ENCODE data around the gene IQSEC1.
"Not testable (repeated sequence)": the region's sequence is repeated elsewhere in the genome, so short reads cannot be mapped to it uniquely, and the experiment has no call there.

Gene IQSEC1

DNA sequence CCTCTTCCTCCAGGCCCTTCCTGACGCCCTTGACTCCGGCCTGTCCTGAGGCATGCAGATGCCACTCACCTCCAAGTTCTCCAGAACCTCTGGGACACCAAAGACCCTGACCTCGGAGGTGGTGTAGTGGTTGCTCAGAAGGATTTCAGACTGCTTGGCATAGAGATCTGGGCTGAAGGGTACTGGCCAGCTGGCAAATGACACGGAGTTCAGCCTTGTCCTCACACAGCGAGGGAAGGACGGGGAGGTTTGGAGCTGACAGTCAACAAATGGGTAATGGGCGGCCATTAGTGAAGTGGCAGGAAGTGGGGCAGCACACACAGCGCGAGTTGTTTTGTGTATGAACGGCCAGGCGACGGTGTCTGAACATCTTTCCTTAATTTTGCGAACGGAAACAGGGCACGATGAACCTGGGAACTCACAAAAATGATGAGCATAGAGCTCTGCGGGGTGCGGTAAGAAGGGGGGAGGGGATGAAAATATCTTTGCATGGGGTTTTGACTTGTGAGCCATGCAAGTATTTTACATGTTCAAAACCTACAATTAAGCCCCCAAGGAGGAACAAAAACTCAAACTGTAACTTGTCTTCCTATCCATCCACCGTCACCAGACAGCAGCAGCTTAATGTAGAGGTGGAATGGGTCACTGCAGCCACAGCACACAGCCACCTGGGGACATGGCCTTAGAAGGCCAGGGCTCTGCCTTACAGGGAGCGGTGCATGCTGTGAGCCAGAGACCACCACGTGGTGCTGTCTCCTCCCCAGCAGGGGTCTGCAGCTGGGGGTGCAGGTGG is 188.2 kb downstream of the IQSEC1 start:
- DNase-seq, result no peak

DNA sequence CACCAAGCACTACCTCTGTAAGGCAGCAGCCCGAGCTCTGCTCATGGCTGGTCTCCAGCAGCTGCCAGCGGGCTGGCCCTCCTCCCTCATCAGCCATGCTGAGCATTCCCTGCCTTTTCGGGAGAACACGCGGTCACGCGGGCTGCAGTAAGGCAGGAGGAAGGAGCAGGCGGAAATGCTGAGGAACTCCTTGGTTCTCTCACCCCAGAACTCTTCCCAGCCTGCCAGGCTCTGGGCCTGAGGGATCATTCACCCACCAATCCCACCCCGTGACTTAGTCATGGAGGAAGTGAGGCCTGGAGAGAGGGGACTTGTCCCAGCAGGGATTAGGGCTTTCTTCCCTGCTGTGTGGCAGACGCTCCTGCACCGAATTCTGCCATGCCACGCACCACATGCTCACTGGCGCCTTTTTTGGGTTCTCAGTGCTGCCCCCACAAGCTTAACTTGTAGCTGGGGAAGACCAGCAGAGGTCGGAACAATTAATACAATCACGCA is 189.0 kb downstream of the IQSEC1 start:
- no peak for DNase-seq

DNA sequence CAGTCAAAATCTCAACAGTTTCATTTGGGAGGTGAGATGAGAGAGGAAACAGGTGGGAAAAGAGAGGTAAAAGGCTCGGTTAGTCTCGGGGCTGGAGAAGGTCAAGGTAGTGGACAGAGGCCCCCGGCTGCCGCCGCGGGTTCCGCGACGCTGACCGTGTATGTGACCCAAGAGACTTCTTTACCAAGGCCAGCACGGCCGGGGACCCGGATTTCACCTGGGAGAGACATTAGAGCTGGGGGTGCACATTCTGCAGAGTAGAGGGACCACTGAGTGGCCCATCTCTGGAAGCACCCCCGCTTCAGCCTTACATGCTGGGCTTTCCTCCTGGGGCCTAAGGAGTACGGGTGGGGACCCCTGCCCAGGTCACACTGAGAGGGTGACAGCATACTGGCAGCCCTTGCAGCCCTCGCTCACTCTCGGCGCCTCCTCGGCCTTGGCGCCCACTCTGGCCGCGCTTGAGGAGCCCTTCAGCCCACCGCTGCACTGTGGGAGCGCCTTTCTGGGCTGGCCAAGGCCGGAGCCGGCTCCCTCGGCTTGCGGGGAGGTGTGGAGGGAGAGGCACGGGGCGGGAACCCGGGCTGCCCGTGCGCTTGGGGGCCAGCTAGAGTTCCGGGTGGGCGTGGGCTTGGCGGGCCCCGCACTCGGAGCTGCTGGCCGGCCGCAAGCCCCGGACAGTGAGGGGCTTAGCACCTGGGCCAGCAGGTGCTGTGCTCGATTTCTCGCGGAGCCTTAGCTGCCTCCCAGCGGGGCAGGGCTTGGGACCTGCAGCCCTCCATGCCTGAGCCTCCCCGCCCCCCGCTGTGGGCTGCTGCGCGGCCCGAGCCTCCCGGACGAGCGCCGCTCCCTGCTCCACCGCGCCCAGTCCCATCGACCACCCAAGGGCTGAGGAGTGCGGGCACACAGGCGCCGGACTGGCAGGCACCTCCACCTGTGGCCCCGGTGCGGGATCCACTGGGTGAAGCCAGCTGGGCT is 190.6 kb downstream of the IQSEC1 start:
- no peak for DNase-seq

DNA sequence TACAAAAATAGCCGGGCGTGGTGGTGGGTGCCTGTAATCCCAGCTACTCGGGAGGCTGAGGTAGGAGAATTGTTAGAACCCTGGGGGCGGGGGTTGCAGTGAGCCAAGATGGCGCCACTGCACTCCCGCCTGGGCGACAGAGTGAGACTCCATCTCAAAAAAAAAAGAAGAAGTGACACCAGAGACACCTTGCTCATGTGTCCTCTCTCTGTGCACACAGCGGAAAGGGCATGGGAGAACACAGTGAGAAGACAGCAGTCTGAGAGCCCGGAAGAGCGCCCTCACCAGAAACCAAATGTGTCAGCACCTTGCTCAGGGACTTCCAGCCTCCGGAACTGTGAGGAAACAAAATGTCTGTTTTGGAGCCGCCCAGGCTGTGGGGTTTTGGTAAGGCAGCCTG is 191.4 kb downstream of the IQSEC1 start:
- DNase-seq, result not testable (repeated sequence)

DNA sequence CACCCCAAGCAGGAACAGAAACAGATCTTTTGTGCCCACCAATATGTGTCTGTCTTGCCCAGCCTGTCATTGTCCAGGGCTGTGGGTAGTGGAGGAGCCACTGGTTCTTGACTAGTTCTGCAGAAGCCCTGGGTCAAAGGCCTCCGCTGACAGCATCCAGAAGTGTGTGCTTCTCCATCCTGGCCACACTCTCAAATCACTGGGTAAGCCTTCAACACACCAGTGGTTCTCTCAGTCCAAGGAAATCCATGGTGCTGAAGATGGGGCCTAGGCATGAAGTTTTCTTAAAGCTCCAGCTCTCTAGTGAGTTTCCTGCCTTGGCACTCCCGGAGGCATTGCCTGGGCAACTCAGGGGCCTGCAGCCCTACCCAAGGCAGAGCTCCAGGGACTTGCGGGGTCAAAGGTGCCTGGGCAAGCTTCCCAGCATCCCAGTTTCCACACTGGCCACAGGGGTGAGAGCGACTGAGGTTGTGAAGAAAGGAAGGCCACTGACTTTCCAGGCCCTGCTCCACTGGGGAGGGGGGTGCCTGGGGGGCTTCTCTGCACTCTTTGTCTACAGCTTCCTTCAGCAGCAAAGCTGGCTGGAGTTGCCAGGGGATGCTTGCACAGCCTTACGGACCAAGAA is 193.9 kb downstream of the IQSEC1 start:
- no peak for DNase-seq

DNA sequence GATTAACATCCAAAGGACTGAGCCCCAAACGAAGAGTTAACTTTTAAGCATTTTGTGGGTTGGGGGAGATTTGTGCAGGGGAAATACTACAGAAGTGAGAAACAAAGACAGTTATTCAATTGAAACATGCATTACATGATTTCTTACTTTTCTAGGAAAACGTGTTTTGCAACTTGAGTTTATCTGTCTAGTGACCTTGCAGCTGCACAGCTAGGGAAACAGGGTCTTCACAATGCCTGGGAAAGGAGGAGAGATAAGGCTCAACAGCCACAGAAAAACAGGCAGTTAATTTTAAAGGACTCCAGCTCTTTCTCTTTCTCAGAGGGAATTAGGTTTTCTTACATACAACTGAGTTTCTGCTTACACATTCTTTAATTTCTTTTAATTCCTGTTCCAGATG is 194.5 kb downstream of the IQSEC1 start:
- not testable (repeated sequence) for DNase-seq

DNA sequence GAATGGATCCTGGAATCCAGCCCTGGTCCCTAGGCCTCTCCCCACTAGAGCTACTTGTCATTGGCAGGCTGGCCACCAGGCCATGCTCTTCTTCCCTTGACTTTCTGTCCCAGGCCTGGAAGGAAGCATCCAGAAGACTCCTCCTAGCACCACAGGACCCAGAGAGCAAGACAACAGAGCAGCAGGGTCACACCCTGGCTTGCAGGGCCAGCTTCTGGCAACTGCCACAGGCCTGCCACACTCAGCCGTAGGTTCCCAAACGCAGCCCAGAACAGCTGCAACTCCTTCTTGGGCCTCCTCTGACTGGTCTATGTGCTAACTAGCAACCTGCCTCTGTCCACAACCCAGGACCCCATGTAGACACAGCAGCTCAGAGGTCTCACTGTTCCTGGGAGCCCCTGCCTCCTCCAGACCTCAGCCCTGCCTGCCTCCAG is 195.1 kb downstream of the IQSEC1 start:
- no peak for DNase-seq

DNA sequence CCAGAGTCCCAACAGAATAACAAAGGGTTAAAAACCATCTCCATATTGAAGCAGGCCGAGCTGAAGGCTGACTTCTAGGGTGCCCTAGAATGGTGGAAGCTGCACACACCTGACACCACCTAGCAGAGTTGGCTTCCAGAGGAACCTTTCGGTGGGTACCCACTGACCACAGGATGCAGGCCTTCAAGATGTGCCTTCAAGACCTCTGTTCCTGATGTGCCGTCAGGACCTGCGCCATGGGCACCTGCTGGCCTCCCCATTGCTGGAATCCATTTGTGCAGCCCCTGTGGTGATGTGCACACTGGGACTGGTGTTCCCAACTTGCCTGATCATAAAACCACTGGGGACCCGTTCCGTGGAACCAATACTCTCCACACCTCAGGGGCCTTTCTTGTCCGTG is 196.2 kb downstream of the IQSEC1 start:
- no peak for DNase-seq

DNA sequence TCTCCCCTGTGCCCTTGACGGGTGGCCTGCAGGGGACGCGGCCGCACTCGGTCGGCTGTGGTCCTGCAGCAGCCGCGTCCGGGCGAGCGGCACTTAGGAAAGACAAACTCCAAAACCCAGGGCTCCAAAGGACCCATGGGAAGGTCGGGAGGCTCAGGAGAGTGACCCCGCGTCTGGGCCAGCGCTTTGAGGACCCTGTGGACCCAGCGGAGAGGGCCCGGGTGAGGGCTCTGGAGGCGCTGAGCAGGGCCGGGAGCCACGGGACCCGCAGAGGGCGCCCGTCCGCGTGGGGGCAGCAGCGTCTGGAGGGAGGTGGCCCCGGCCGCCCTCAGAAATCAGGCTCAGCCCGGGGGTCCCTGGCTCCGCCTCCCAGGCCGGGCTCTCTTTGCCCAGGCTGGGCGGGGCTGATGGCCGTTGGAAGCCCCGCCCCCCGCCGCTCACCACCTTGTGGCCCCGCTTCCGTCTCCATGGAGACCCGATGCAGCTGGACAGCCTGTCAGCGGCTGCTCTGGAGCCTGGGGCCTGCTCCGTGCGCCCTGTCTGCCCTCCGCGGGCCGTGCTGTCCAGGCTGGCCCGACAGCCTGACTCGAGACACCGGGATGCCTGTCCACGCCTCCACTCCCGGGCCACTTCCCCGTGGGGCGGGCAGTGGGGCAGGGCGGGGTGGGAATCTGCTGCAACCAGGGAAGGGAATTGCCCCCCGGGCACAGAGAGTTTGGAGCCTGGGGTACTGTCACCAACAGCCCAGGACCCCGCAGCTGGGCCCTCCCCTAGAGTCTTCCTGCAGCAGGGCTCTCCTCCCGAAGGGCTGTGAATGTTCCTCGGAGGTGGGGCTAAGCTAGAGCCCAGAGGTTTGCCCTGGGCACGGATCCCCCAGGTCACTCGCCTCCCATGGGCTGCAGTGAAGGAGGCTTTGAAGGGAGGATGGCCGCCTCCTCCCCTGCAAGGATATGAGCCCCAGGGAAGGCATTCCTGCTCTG is 197.1 kb downstream of the IQSEC1 start:
- peak; percentile 26 to 64 for DNase-seq

DNA sequence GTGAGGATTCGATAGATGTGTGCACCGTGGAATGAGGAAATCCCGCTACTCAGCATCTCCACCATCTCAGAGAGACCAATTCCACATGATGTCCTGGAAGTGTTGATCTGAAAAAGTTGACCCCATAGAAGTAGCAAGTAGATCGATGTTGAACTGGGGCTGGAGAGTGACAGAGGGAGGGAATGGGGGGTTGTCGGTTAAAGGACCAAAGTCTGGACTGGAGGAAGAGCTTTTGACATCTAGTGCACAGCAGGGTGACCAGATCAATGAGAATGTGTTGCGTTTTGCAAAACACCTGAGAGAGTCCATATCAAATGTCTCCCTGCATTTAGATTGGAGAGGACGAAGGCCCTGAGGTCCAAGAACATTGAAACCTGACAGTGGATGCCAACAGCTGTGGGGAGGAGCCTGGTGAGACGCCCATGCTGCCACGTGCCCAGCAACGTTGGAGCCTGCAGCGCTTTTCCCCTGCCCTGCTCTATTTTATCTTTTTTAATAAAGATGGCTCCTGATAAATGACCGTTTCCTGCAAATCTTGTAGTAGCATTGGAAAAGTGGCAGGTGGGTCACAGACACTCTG is 201.7 kb downstream of the IQSEC1 start:
- DNase-seq, result no peak

DNA sequence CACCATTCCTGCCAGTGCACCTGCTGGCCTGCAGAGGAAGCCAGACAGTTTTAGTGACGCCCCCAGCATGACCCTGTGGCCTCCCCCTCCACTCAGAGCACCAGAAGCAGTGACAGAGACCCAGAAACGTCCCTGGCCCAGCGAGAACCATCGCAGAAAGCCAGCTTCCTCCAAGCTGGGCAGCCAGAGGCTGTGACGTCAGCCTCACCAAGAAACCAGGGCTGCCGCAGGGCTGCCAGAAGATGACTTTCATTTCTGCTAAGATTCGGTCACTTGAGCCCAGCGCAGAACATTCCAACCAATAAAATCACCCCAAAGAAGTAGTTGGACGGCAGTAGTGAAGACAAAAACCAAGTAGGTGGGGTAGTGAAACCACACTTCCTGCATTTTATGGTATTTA is 202.3 kb downstream of the IQSEC1 start:
- DNase-seq, result no peak

DNA sequence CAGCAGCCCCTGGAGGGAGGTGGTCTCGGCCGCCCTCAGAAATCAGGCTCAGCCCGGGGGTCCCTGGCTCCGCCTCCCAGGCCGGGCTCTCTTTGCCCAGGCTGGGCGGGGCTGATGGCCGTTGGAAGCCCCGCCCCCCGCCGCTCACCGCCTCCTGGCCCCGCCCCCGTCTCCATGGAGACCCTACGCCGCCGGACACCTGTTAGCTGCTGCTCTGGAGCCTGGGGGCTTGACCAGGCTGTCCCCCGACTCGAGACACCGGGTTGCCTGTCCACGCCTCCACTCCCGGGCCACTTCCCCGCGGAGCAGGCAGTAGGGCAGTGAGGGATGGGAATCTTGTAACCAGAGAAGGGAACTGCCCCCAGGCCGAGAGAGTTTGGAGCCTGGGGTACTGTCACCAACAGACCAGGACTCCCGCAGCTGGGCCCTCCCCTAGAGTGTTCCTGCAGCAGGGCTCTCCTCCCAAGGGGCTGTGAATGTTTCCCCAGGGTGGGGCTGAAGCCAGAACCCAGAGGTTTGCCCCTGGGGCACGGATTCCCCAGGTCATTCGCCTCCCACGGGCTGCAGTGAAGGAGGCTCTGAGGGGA is 204.1 kb downstream of the IQSEC1 start:
- DNase-seq, result peak; percentile 6 to 17

DNA sequence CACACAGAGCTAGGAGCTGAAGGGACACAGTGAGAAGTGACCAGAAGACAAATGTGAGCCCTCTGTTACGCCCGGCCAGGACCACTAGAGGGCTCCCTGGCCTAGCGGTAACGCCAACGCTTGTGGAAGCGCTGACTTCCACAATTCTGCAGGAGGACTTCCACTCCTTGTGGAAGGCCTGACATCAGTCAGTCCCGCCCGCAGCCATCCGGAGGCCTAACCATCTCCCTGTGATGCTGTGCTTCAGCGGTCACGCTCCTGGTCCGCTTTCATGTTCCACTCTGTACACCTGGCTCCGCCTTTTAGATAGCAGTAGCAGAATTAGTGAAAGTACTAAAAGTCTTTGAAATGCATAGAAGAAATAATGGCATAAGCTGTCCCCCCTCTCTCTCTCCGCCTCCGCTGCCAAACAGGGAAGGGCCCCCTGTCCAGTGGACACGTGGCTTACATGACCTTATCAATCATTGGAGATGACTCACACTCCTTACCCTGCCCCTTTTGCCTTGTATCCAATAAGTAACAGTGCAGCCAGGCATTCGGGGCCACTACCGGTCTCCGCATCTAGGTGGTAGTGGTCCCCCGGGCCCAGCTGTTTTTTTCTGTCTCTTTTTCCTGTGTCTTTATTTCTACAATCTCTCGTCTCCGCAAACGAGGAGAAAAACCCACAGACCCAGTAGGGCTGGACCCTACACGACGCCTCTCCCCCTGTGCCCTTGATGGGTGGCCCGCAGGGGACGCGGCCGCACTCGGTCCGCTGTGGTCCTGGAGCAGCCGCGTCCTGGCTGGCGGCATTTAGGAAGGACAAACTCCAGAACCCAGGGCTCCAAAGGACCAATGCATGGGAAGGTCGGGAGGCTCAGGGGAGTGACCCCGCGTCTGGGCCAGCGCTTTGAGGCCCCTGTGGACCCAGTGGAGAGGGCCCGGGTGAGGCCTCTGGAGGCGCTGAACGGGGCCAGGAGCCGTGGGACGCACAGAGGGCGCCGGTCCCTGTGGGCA is 204.9 kb downstream of the IQSEC1 start:
- DNase-seq, result peak; percentile 55 to 61

DNA sequence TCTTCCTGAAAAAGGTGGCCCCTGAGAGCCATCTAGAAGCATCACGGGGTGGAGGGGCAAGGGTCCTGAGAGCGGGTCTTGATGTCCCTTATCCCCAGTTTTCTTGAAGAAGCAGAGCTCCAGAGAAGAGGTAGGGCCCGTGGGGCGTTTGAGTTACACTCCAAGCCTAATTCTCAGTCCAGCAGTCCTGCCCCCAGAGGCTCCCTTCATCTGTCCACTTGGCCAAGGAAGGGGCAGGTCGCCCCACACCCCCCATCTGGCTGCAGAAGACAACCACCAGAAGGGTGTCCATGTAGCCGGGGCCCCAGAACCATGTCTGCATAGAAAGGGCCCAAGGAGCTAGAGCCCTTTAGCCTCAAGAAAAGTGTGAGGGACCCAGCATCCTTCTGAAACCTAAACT is 206.4 kb downstream of the IQSEC1 start:
- no peak for DNase-seq

DNA sequence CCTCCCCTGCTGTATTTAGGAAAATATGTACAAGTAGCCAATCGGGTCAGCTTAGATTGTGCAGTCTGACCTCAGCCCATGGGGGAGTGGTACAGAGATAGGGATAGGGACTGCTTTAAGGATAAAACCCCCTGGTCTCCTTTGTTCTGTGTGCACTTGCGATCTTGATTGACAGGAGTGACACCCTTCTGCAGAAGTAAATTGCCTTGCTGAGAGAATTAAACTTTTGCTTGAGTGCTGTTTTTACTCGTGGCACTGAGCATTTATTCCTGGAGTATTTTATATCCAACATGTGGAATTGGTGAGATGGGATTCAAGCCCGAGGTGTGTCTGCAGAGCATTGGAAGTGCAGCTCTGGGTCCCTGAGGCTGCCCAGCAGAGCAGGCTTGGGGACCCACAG is 208.0 kb downstream of the IQSEC1 start:
- DNase-seq, result no peak

DNA sequence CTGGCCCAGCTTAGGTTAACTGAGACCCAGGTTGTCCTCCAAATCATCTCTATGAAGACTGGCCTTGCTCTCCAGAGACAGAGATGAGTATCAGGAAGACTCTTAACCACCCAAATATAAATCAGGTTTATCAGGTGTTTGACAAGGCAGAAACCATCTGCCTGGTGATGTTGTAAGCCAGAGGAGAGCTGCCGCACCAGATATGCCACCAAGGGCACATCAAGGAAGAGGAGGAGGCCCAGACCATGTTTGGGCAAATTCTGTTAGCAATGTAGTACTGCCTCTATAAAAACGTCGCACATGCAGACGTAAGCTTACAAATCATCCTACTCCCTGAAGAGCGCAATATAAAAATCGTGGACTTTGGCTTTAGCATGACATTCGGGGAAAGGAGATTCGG is 210.8 kb downstream of the IQSEC1 start:
- no peak for DNase-seq

DNA sequence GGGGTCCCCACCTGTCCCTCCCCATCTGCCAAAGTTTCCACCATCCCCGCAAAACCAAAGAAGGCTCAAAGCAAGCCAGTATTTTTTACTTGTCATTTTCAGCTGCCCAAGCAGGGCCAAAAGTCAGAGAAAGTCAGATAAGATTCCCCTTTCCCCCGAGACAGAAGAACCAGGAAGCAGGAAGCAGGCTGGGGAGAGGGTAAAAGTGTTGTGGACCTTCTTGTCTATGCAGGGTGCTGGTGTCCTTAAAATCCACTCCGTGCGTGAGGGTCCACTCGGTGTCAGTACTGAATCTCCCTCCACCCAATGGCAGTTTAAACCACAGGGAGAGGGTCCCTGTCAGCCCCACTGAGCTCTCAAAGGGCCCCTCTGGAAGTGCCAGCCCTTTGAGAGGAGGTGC is 211.6 kb downstream of the IQSEC1 start:
- DNase-seq, result no peak

DNA sequence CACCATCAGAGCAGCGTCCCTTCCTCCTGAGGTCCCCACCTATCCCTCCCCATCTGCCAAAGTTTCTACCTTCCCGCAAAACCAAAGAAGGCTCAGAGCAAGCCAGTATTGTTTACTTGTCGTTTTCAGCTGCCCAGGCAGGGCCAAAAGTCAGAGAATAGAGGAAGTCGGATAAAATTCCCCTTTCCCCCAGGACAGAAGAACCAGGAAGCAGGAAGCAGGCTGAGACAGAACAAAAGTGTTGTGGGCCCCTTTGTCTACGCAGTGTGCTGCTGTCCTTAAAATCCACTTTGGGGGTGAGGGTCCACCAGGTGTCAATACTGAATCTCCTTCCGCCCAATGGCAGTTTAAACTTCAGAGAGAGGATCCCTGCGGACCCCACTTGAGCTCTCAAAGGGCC is 213.4 kb downstream of the IQSEC1 start:
- DNase-seq, result no peak

DNA sequence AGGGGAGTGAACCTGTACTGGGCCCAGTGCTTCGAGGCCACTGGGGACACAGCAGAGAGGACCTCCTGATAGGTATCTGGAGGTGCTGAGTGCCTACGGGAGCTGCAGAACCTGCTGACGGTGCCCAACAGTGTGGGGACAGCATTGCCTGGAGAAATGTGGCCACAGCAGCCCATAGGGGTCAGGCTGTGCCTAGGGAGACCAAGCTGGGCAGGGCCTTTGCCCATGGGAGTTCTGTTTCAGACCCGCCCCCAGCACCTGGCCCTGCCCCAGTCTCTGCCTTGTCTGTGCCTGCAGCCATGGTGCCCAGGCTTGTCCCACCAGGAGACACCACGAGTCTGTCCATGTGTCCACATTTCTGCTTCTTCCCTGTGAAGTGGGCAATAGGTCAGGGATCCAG is 216.6 kb downstream of the IQSEC1 start:
- DNase-seq, result no peak

DNA sequence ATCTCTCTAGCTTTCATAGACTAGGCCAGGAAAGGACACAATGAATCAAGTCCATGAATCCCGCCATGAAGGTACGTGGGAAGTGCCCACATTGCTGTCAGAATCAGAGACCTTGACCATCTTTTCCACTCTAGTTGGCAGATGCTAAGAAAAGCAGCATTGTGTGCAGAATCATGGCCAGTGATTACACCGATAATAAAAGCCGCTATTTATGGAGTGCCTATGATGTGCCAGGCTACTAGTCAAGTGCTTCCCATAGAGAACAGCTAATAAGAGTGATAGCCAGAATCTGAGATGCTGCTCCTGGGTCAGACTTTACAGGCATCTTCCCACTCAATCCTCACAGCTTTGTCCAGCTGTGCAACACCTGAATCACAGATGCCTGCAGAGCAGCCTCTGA is 218.7 kb downstream of the IQSEC1 start:
- no peak for DNase-seq

Measured in NCI-H1930 (cell line).